HepG2 (cell line): ENCODE results near the gene ANO9.

Experiments
- CHD2 ChIP-seq: IDR thresholded peaks from 2 replicates; pipeline ENCODE4 v1.6.1; 2011; ENCODE audit warnings: low read depth, low read length, improper control_type of control experiment
- CTCF ChIP-seq: sonication (generic); formaldehyde crosslinking; IDR thresholded peaks from 2 replicates; pipeline ENCODE4 v1.5.0; 2020; ENCODE audit warnings: mild to moderate bottlenecking, missing genetic modification reagents, moderate library complexity
- HOXA9 ChIP-seq: sonication (generic); formaldehyde crosslinking; IDR thresholded peaks from 2 replicates; pipeline ENCODE4 v1.8.1; 2022; ENCODE audit warnings: missing genetic modification reagents, mild to moderate bottlenecking, moderate library complexity, borderline replicate concordance

GRCh38 chr11:438101-438844 is 3.5 kb downstream of the ANO9 start:
- TF ChIP-seq CHD2 (no peak), CTCF (no peak), HOXA9 (CRISPR knock-in tag) (no peak)
